ENCODE results near the gene SPPL2A.

DNA sequence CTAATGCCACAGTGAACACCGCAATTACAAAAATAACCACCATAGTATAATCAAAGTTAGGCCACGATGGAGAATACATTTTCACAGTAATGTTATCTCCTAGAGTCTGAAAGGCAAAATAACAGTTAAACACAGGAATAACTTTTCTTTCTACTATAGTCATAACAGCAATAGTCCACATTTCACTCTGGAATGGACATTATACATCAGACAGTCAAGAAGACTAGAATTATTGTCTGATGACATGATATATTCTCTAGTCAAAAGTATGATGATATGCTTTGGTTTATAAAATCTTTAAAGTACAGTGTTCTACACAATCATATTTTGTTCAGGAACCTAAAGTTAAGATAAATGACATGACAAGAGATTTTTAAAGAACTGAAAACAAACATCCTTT lies 18.0 kb downstream of the SPPL2A start:
- TF ChIP-seq GATA2 (IDR thresholded peaks at IDR 0.05; ENCODE audit: low read depth, low read length) (no peak), GATA3 (IDR thresholded peaks at IDR 0.05; ENCODE audit: low read depth, low read length) (no peak)

Data from SH-SY5Y (cell line).